ENCODE results near the gene RBM19.
"Not testable (repeated sequence)": the region's sequence is repeated elsewhere in the genome, so short reads cannot be mapped to it uniquely, and the experiment has no call there.

GRCh38 chr12:113901319-113901718 is 64.8 kb downstream of the RBM19 start:
- not testable (repeated sequence) for TF ChIP-seq ZNF274 (IDR thresholded peaks at IDR 0.05; ENCODE audit: low read depth, low read length); YY1 (IDR thresholded peaks at IDR 0.05; ENCODE audit: insufficient read depth, insufficient read length); SUZ12 (IDR thresholded peaks at IDR 0.05; ENCODE audit: extremely low read depth, insufficient read depth, insufficient read length)

Data from NT2/D1 (cell line).